DND-41 (cell line): ENCODE data around the gene ALOX5.

Experiments used
- ATAC-seq: fragments of 200-7000 bp; cut with Tn5 transposase; 3 replicates; pipeline ENCODE4 v1.9.1; 2021; ENCODE audit warnings: low read depth; ENCODE audit not compliant: insufficient read depth
- DNase-seq: peaks from one replicate; pipeline ENCODE4 v3.0.0-alpha.2; 2020
- H2AFZ ChIP-seq: 2 replicates; pipeline ENCODE4 v1.6.0; 2012; ENCODE audit warnings: low read depth, low read length
- H3K27ac ChIP-seq: 2 replicates; pipeline ENCODE4 v1.5.1; 2012; ENCODE audit warnings: low read length, inconsistent platforms
- H3K27me3 ChIP-seq: fragments of 200-600 bp; sonication (generic); 2 replicates; pipeline ENCODE4 v1.6.0; 2012; ENCODE audit warnings: low read length, mild to moderate bottlenecking, inconsistent platforms; ENCODE audit not compliant: insufficient read depth, poor library complexity
- H3K36me3 ChIP-seq: 2 replicates; pipeline ENCODE4 v1.5.1; 2012; ENCODE audit warnings: low read length, inconsistent platforms; ENCODE audit not compliant: insufficient read depth
- H3K4me1 ChIP-seq: 2 replicates; pipeline ENCODE4 v1.5.1; 2012; ENCODE audit warnings: mild to moderate bottlenecking, low read length; ENCODE audit not compliant: insufficient read depth
- H3K4me2 ChIP-seq: 2 replicates; pipeline ENCODE4 v1.6.0; 2012; ENCODE audit warnings: mild to moderate bottlenecking, moderate library complexity, low read length, inconsistent platforms; ENCODE audit not compliant: insufficient read depth
- H3K4me3 ChIP-seq, 2 experiments: fragments of 200-600 bp in 1 of 2; shearing (Covaris generic) in 1 of 2; 2 replicates each; pipeline ENCODE4 v1.5.1; 2012 to 2016; ENCODE audit warnings: inconsistent platforms in 2 of 2, low read length in 2 of 2, mild to moderate bottlenecking in 2 of 2, low read depth in 1 of 2, moderate library complexity in 1 of 2
- H3K79me2 ChIP-seq: 2 replicates; pipeline ENCODE4 v1.6.0; 2012; ENCODE audit warnings: low read length, inconsistent platforms; ENCODE audit not compliant: insufficient read depth
- H3K9ac ChIP-seq: 2 replicates; pipeline ENCODE4 v1.6.0; 2012; ENCODE audit warnings: low read depth, mild to moderate bottlenecking, inconsistent platforms, low read length, moderate library complexity
- H3K9me3 ChIP-seq: 2 replicates; pipeline ENCODE4 v1.5.1; 2012; ENCODE audit warnings: low read length, moderate library complexity, mild to moderate bottlenecking, inconsistent platforms; ENCODE audit not compliant: insufficient read depth, severe bottlenecking
- H4K20me1 ChIP-seq: 2 replicates; pipeline ENCODE4 v1.6.0; 2012; ENCODE audit warnings: low read length; ENCODE audit not compliant: insufficient read depth
- EZH2 ChIP-seq: IDR thresholded peaks from 3 replicates; pipeline ENCODE4 v1.6.1; 2012; ENCODE audit warnings: borderline replicate concordance, low read depth, mild to moderate bottlenecking, moderate library complexity, low read length, inconsistent platforms; ENCODE audit not compliant: severe bottlenecking
- TF ChIP-seq, protein P1 (sequence below): IDR thresholded peaks from 2 replicates; pipeline ENCODE4 v1.5.1; 2012; ENCODE audit warnings: borderline replicate concordance, low read length, moderate library complexity, mild to moderate bottlenecking; ENCODE audit not compliant: poor library complexity, severe bottlenecking; ENCODE audit errors: extremely low read depth

The ALOX5 gene

GRCh38 chr10:45442251-45442650 lies 68.2 kb downstream of the ALOX5 start:
- no peaks in the 10 kb centered on the region for H3K4me1 ChIP-seq
- no peaks in the 10 kb centered on the region for H3K36me3 ChIP-seq
- H4K20me1 ChIP-seq = 0 out of 2 replicates have a peak, but pooled peaks cover 4% of the 10 kb centered on the region
- TF ChIP-seq, protein P1, sequence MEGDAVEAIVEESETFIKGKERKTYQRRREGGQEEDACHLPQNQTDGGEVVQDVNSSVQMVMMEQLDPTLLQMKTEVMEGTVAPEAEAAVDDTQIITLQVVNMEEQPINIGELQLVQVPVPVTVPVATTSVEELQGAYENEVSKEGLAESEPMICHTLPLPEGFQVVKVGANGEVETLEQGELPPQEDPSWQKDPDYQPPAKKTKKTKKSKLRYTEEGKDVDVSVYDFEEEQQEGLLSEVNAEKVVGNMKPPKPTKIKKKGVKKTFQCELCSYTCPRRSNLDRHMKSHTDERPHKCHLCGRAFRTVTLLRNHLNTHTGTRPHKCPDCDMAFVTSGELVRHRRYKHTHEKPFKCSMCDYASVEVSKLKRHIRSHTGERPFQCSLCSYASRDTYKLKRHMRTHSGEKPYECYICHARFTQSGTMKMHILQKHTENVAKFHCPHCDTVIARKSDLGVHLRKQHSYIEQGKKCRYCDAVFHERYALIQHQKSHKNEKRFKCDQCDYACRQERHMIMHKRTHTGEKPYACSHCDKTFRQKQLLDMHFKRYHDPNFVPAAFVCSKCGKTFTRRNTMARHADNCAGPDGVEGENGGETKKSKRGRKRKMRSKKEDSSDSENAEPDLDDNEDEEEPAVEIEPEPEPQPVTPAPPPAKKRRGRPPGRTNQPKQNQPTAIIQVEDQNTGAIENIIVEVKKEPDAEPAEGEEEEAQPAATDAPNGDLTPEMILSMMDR = no peak
- TF ChIP-seq EZH2 = no peak
- H3K27me3 ChIP-seq = no peaks in the 10 kb centered on the region
- no peak overlapping the region for H2AFZ ChIP-seq
- ATAC-seq (no peak), DNase-seq (no peak)
- no peaks in the 10 kb centered on the region for H3K79me2 ChIP-seq
- H3K9me3 ChIP-seq = no peaks in the 10 kb centered on the region
- H3K4me2 ChIP-seq = no peak overlapping the region
- no peak overlapping the region for H3K4me3 ChIP-seq
- no peak overlapping the region for H3K27ac ChIP-seq
- H3K9ac ChIP-seq = no peak overlapping the region

DNA sequence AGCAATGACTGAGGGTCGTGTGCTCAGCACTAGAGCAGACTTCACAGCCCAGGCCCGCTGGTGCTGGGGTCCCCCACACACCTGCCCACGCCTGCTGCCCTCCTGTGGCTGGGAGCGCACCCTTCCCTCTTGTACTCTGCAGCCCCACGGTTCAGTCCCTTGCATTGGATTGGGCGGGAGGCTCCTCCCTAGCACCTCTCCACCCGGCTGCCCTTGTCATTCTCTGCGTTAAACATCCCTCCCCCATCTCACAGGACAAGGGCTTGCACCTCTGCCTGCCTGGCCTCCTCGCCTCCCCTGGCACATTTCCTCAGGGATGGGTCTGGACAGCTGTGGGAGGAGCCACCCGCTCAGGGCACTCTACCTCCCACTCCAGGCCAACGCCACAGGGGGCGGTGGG lies 68.6 kb downstream of the ALOX5 start:
- DNase-seq (no peak), ATAC-seq (no peak)
- H3K79me2 ChIP-seq = no peaks in the 10 kb centered on the region
- no peaks in the 10 kb centered on the region for H3K9me3 ChIP-seq
- H3K36me3 ChIP-seq = no peaks in the 10 kb centered on the region
- H3K4me3 ChIP-seq = no peak overlapping the region
- no peaks in the 10 kb centered on the region for H3K4me1 ChIP-seq
- no peak overlapping the region for H2AFZ ChIP-seq
- TF ChIP-seq, protein P1 = no peak
- TF ChIP-seq EZH2 = no peak
- H3K4me2 ChIP-seq = no peak overlapping the region
- H3K9ac ChIP-seq = no peak overlapping the region
- H3K27ac ChIP-seq = no peak overlapping the region
- no peaks in the 10 kb centered on the region for H3K27me3 ChIP-seq
- H4K20me1 ChIP-seq = 0 out of 2 replicates have a peak, but pooled peaks cover 4% of the 10 kb centered on the region

DNA sequence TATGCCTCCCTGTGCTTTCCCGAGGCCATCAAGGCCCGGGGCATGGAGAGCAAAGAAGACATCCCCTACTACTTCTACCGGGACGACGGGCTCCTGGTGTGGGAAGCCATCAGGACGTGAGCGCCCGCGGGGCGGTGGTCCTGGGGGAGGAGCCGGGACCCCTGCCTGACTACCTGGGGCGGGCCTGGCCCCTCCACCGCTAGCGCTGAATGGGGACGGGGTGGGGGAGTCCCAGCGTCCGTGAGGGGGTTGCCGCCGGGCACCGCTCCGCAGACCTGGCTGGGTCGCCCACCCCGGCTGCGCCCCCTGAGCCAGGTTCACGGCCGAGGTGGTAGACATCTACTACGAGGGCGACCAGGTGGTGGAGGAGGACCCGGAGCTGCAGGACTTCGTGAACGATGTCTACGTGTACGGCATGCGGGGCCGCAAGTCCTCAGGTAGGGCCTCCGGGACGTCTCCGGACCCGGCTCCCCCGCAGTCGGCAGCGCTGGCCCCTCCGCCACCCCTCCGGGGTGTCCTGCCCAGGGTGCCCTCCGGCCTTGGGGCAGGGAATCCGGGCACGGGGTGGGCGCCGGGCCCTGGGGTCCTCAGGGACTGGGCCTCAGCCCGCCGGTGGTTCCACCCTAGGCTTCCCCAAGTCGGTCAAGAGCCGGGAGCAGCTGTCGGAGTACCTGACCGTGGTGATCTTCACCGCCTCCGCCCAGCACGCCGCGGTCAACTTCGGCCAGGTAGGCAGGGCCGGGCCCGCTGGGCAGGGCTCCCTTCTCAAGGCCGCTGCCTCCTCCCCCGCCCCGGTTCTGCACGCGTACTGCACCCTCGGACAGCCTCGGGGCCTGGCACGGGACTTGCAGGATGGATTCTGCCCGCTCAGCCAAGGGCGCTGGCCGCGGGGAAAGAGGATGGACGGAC lies 69.3 kb downstream of the ALOX5 start:
- Histone ChIP-seq H3K79me2 (no peaks in the 10 kb centered on the region), H3K4me3 (no peak overlapping the region), H3K27ac (no peak overlapping the region), H3K4me2 (no peak overlapping the region), H2AFZ (no peak overlapping the region), H3K9ac (no peak overlapping the region), H3K4me1 (no peaks in the 10 kb centered on the region), H4K20me1 (0 out of 2 replicates have a peak, but pooled peaks cover 4% of the 10 kb centered on the region), H3K9me3 (no peaks in the 10 kb centered on the region), H3K27me3 (no peaks in the 10 kb centered on the region), H3K36me3 (no peaks in the 10 kb centered on the region)
- TF ChIP-seq, protein P1 = no peak
- no peak for TF ChIP-seq EZH2
- DNase-seq = no peak
- ATAC-seq = no peak
